NCI-H2196 (cell line): ENCODE measurements around the gene TDRD6.
"Not testable (repeated sequence)": the region's sequence is repeated elsewhere in the genome, so short reads cannot be mapped to it uniquely, and the experiment has no call there.

Experiments used
- DNase-seq: peaks from one replicate; lab custom pipeline; 2025; ENCODE audit not compliant: unreplicated experiment; lab: John Stamatoyannopoulos, UW

The TDRD6 gene

GRCh38 chr6:46743425-46744158 lies 55.9 kb downstream of the TDRD6 start:
- no peak for DNase-seq

- DNase-seq = not testable (repeated sequence)
These were observed 56.6 kb downstream of the TDRD6 start for GRCh38 chr6:46744159-46744725.

- no peak for DNase-seq
These were observed 58.3 kb downstream of the TDRD6 start for GRCh38 chr6:46745973-46746372.

GRCh38 chr6:46746696-46747095 lies 59.0 kb downstream of the TDRD6 start, which contains the start of gene ANKRD66:
TSS of gene ANKRD66 (plus strand) at chr6:46746933. CDS start at chr6:46751949, 5,016 bp downstream.
- no peak for DNase-seq

GRCh38 chr6:46748940-46749503 lies 61.3 kb downstream of the TDRD6 start:
- no peak for DNase-seq

- DNase-seq = no peak
These were observed 62.0 kb downstream of the TDRD6 start for GRCh38 chr6:46749731-46750130.

GRCh38 chr6:46751658-46752057 lies 64.0 kb downstream of the TDRD6 start:
- no peak for DNase-seq
